Activated CD4-positive, alpha-beta memory T cell treated with anti-CD3 and anti-CD28 coated beads for 36 hours (primary cell): ENCODE results near the gene ZBTB9. TPM values are rescaled to one million over a fixed set of nuclear protein-coding genes. Genes with fewer than 3 reads are reported as not detected.

ENCODE experiments used
- CTCF ChIA-PET: fragments of 350-600 bp; sonication (Branson Sonifier 250); formaldehyde crosslinking; loops from one replicate; lab custom pipeline; 2021; ENCODE audit warnings: antibody characterized with exemption, inconsistent platforms; lab: Charles Lee
- POLR2A ChIA-PET: fragments of 350-600 bp; sonication (Branson Sonifier 250); formaldehyde crosslinking; loops from one replicate; lab custom pipeline; 2021; ENCODE audit warnings: antibody characterized with exemption; lab: Charles Lee
- DNase-seq: peaks from one replicate; pipeline ENCODE4 v3.0.0-alpha.2; 2020
- H3K27ac Mint-ChIP-seq: one replicate; pipeline ENCODE4 v1.8.0; 2021; ENCODE audit warnings: mixed read lengths
- H3K27me3 Mint-ChIP-seq: one replicate; pipeline ENCODE4 v1.8.0; 2021; ENCODE audit warnings: mixed read lengths
- H3K36me3 Mint-ChIP-seq: one replicate; pipeline ENCODE4 v1.8.0; 2021; ENCODE audit warnings: mixed read lengths
- H3K4me1 Mint-ChIP-seq: one replicate; pipeline ENCODE4 v1.8.0; 2021; ENCODE audit warnings: low read depth, mixed read lengths
- H3K4me3 Mint-ChIP-seq: one replicate; pipeline ENCODE4 v1.8.0; 2021; ENCODE audit warnings: mild to moderate bottlenecking, mixed read lengths
- H3K9me3 Mint-ChIP-seq: one replicate; pipeline ENCODE4 v1.8.0; 2021; ENCODE audit warnings: mixed read lengths
- intact Hi-C: fragments of 100-400 bp; cut with micrococcal nuclease; formaldehyde crosslinking; loops from one replicate; pipeline ENCODE4 v1.15.1; 2023
- total RNA-seq, 2 experiments: library from RNA; stranded (reverse); gene quantifications; one replicate each; pipeline ENCODE4 v1.2.3, GENCODE V29; 2021

The ZBTB9 gene
- total RNA-seq, 2 experiments from 2014 or later = 9.7 to 10.1 TPM

- ChIA-PET POLR2A (interaction anchor here (1.0 kb wide), 1 partner anchor 96 kb away, joined by 3 read pairs; the partner anchor contains the start of gene ZBTB22), CTCF (interaction anchor here (1.3 to 2.0 kb wide), 2 partner anchors 12 to 23 kb away, joined by 5 to 6 read pairs; no protein-coding TSS in a partner anchor)
- DNase-seq = no peak
- no peaks in the 10 kb centered on the region for H3K9me3 Mint-ChIP-seq
- H3K4me1 Mint-ChIP-seq = peaks cover 59% of the 10 kb centered on the region
- no peaks in the 10 kb centered on the region for H3K27me3 Mint-ChIP-seq
- peaks cover 37% of the 10 kb centered on the region for H3K36me3 Mint-ChIP-seq
- H3K4me3 Mint-ChIP-seq = no peak overlapping the region
- intact Hi-C loops = loop anchor here (5.0 to 10.0 kb wide), 3 partner anchors 281 to 1219 kb away; partner anchors contain the start of genes GPSM3, HMGA1 and PBX2
- H3K27ac Mint-ChIP-seq = peak overlapping the region; percentile 52
These were observed 40.9 kb upstream of the ZBTB9 start for GRCh38 chr6:33413241-33414120.

- intact Hi-C loops = loop anchor here (5.0 to 10.0 kb wide), 5 partner anchors 280 to 1220 kb away; partner anchors contain the start of genes BRD2, GPSM3, HMGA1 and PBX2
- Mint-ChIP-seq H3K27me3 (no peaks in the 10 kb centered on the region), H3K27ac (peak overlapping the region; percentile 99), H3K9me3 (no peaks in the 10 kb centered on the region), H3K36me3 (peaks cover 34% of the 10 kb centered on the region), H3K4me1 (peaks cover 67% of the 10 kb centered on the region), H3K4me3 (no peak overlapping the region)
- ChIA-PET CTCF (interaction anchor here (1.2 to 2.0 kb wide), 3 partner anchors 11 to 24 kb away, joined by 5 to 6 read pairs (median 6); no protein-coding TSS in a partner anchor), POLR2A (interaction anchor here (0.6 to 3.5 kb wide), 3 partner anchors 11 to 197 kb away, joined by 3 to 24 read pairs (median 3); partner anchors contain the start of gene ZBTB22)
- no peak for DNase-seq
These were observed 39.6 kb upstream of the ZBTB9 start for GRCh38 chr6:33414592-33415271.

GRCh38 chr6:33415831-33416230, 38.5 kb upstream of the ZBTB9 start:
- no peaks in the 10 kb centered on the region for H3K9me3 Mint-ChIP-seq
- CTCF ChIA-PET = interaction anchor here (0.7 to 1.2 kb wide), 3 partner anchors 10 to 25 kb away, joined by 3 to 6 read pairs (median 4); no protein-coding TSS in a partner anchor
- H3K36me3 Mint-ChIP-seq = peaks cover 34% of the 10 kb centered on the region
- no peak for DNase-seq
- H3K27ac Mint-ChIP-seq = peak overlapping the region; percentile 99
- POLR2A ChIA-PET = interaction anchor here (1.6 to 3.5 kb wide), 2 partner anchors 10 to 98 kb away, joined by 4 to 24 read pairs; partner anchors contain the start of gene ZBTB22
- H3K27me3 Mint-ChIP-seq = no peaks in the 10 kb centered on the region
- H3K4me1 Mint-ChIP-seq = peaks cover 65% of the 10 kb centered on the region
- peak overlapping the region; percentile 60 for H3K4me3 Mint-ChIP-seq
- intact Hi-C loops = loop anchor here (5.0 to 10.0 kb wide), 4 partner anchors 279 to 1221 kb away; partner anchors contain the start of genes BRD2, GPSM3, PBX2 and PSMB8

DNA sequence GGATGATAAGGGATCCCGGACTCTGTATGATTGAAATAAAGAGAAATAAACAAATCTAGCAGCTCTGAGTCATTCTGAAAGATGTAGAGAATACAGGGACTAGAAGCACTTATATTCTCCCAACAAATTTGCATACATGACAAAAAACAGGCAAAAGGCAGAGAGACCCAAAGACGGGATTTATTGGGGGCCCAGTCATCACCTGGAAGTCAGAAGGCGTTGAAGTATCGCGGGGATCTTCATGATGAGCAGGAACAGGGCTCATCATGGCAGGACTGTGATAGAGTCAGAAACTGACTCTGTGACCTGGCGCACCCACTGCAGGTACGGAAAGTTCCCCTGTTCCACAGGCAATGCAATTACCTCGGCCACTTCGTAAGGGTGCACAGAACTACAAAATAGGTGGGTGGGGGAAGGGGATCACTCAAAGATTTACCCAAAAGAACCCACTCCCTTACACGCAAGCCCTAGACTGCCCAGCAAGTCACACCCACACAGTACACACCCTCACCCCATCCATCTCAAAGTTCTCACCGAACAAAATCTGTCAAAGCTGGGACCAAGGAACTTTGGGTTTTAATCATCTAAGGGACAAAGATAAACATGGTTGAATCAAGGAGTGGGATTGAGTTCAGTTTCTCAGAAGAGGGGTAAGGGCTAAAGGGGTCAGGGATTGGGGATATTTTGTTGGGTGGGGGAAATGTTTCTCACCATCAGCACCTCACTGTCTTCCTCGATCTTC, 37.8 kb upstream of the ZBTB9 start:
- H3K27me3 Mint-ChIP-seq = no peaks in the 10 kb centered on the region
- ChIA-PET POLR2A (interaction anchor here (1.0 to 3.5 kb wide), 7 partner anchors 9 to 205 kb away, joined by 3 to 24 read pairs (median 4); partner anchors contain the start of genes B3GALT4, ITPR3, KIFC1 and ZBTB22), CTCF (interaction anchor here (1.0 to 1.5 kb wide), 2 partner anchors 9 to 13 kb away, joined by 4 to 8 read pairs; no protein-coding TSS in a partner anchor)
- H3K36me3 Mint-ChIP-seq = peaks cover 34% of the 10 kb centered on the region
- H3K27ac Mint-ChIP-seq = peak overlapping the region; percentile 99
- H3K9me3 Mint-ChIP-seq = no peaks in the 10 kb centered on the region
- intact Hi-C loops = loop anchor here (5.0 to 10.0 kb wide), 4 partner anchors 278 to 1222 kb away; partner anchors contain the start of genes BRD2, GPSM3, PBX2 and PSMB8
- H3K4me1 Mint-ChIP-seq = peaks cover 66% of the 10 kb centered on the region
- peak overlapping the region; percentile 94 for H3K4me3 Mint-ChIP-seq
- DNase-seq = peak; percentile 77

DNA sequence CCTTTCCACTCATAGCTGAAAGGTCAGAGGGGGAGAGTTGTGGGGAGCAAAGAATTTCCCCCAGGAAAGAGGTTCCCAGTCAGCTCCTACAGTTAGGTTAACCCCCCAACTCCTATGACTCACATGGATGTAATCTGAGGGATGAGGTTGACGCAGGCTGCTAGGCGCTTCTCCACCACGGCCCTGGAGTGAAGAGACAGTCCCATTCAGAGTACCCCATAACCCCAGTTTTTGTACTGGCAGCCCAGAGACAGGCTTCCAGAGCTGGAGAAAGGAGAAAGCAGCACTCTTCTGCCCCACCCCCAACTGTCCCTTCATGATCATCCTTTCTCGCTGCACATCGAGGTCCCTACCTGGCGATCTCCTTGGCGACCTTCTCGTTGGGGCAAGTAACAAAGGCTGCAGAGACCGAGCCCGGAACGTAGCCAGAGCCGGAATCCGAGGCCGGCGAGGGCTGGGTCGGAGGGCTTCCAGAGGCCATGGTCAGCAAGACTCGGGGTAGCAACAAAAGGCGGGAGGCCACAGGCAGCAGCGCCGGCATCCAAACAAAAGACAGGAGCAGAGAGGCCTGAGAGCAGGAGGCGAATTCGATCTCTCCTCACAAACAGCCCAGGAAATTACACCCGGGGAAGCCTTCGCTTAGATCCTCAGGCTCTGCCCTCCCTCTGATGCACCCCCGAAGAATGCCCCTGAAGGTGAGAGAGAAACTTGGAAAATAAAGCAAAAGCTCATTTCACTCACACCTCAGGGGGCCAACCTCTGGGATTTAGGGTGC, 37.1 kb upstream of the ZBTB9 start:
- peaks cover 63% of the 10 kb centered on the region for H3K4me1 Mint-ChIP-seq
- DNase-seq = peak; percentile 57

DNA sequence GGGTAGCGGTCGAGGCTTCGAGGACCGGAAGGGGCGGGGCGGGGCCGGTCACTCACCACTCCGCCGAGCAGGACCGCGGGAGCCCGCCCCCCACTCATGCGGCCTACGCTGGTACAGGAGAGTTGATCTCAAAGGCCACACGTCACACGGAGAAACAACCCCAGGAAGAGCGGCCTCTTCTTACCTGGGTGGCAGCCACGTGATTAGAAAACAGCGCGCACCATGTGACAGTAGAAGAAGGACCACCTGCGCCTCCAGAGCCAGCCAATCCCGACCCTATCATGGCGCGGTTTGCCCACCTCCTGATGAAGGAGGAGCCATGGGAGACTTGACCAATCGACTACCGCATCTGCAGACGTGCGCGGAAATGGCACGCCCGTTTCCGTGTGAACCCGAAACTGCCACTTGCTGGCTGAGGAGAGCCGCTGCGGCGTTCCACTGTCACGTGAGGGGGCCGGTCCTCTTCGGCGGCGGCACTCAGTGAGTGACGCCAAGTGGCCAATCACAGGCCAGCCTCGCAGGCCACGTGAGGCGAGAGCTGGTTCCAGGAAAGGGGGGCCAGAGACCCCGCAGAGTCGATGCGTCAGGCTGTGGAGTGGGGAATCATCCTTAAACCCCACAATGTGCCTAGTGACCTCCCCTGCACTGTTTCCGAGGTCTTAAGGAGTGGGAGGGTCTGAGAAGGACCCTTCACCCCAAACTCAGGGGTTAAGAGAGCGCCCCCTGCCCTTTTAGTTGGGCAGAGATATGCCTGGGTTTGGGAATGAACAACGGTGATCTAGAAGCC, 36.3 kb upstream of the ZBTB9 start, which contains the start of gene CUTA:
TSS of gene CUTA (minus strand) at position 205 of the 787 bp plus-strand sequence. CDS start at position 98, 107 bp downstream.
- peaks cover 56% of the 10 kb centered on the region for H3K4me1 Mint-ChIP-seq
- CTCF ChIA-PET = interaction anchor here (0.9 to 1.7 kb wide), 7 partner anchors 11 to 168 kb away, joined by 3 to 9 read pairs (median 4); no protein-coding TSS in a partner anchor
- H3K4me3 Mint-ChIP-seq = peak within 1 kb of the TSS; percentile 94
- intact Hi-C loops = loop anchor here (1.0 to 10.0 kb wide), 12 partner anchors 8 to 1223 kb away; partner anchors contain the start of genes BRD2, GPSM3, KIFC1 and PBX2
- POLR2A ChIA-PET = interaction anchor here (0.8 to 3.5 kb wide), 6 partner anchors 8 to 446 kb away, joined by 3 to 24 read pairs (median 3); partner anchors contain the start of genes KIFC1, ZBTB22 and ZBTB9
- no peaks in the 10 kb centered on the region for H3K9me3 Mint-ChIP-seq
- H3K36me3 Mint-ChIP-seq = peaks cover 28% of the 10 kb centered on the region
- DNase-seq = peak; percentile 100
- H3K27me3 Mint-ChIP-seq = no peaks in the 10 kb centered on the region
- H3K27ac Mint-ChIP-seq = peak within 1 kb of the TSS; percentile 99

More for the DNA sequence above, 37.1 kb upstream of the ZBTB9 start:
- peak overlapping the region; percentile 99 for H3K27ac Mint-ChIP-seq
- no peaks in the 10 kb centered on the region for H3K27me3 Mint-ChIP-seq
- peaks cover 33% of the 10 kb centered on the region for H3K36me3 Mint-ChIP-seq
- ChIA-PET CTCF (interaction anchor here (1.5 kb wide), 1 partner anchor 8 kb away, joined by 8 read pairs; no protein-coding TSS in a partner anchor), POLR2A (interaction anchor here (1.0 to 3.5 kb wide), 8 partner anchors 9 to 204 kb away, joined by 3 to 24 read pairs (median 4); partner anchors contain the start of genes B3GALT4, ITPR3, KIFC1 and ZBTB22)
- H3K9me3 Mint-ChIP-seq = no peaks in the 10 kb centered on the region
- peak overlapping the region; percentile 94 for H3K4me3 Mint-ChIP-seq
- intact Hi-C loops = loop anchor here (5.0 to 10.0 kb wide), 4 partner anchors 277 to 1223 kb away; partner anchors contain the start of genes BRD2, GPSM3, PBX2 and PSMB8

DNA sequence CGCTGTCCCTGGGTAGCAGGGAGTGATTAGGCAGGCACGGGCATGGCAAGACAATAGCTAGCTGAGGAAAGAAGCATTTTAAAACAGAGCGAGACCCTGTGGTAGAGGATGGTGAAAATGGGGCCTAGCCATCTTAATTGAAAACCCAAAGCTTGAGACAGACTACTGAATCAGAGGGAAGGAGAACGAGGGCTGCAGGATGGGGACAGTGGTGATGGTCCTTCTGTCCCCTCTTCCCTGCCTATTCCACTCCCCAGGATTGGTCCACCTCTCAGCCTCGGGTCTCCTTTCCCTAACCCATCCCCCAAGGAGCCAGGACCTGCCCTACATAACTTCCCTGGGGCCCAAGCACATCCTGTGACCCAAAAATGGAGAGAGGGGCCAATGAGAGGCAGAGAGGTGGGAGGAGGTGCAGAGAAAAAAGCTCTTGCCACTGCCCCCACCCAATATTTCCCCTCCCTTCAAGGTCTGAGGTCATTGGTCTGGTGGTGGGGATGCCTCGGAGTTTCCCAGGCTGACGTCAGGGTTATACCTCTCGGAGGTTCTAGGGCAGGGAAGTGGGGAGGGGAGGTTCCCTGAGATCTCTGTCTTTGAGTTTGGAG, 35.6 kb upstream of the ZBTB9 start:
- ChIA-PET POLR2A (interaction anchor here (0.6 to 1.8 kb wide), 5 partner anchors 10 to 447 kb away, joined by 3 to 6 read pairs (median 3); partner anchors contain the start of genes KIFC1, ZBTB22 and ZBTB9), CTCF (interaction anchor here (0.9 to 1.7 kb wide), 8 partner anchors 10 to 169 kb away, joined by 3 to 9 read pairs (median 4); no protein-coding TSS in a partner anchor)
- intact Hi-C loops = loop anchor here (1.0 to 10.0 kb wide), 12 partner anchors 8 to 1224 kb away; partner anchors contain the start of genes BRD2, GPSM3, KIFC1 and PBX2
- Mint-ChIP-seq H3K4me3 (peak overlapping the region; percentile 94), H3K36me3 (peaks cover 28% of the 10 kb centered on the region), H3K4me1 (peaks cover 53% of the 10 kb centered on the region), H3K9me3 (no peaks in the 10 kb centered on the region), H3K27me3 (no peaks in the 10 kb centered on the region), H3K27ac (peak overlapping the region; percentile 99)
- peak; percentile 86 for DNase-seq

- intact Hi-C loops = loop anchor here (2.0 to 10.0 kb wide), 9 partner anchors 121 to 1225 kb away; partner anchors contain the start of genes BRD2, GPSM3, PBX2 and PSMB8
- Mint-ChIP-seq H3K27me3 (no peaks in the 10 kb centered on the region), H3K4me3 (peak within 1 kb of the TSS; percentile 94), H3K36me3 (peaks cover 27% of the 10 kb centered on the region), H3K4me1 (peaks cover 53% of the 10 kb centered on the region), H3K9me3 (no peaks in the 10 kb centered on the region), H3K27ac (peak within 1 kb of the TSS; percentile 99)
- CTCF ChIA-PET = interaction anchor here (0.7 to 1.7 kb wide), 5 partner anchors 9 to 170 kb away, joined by 3 to 9 read pairs (median 4); no protein-coding TSS in a partner anchor
- POLR2A ChIA-PET = interaction anchor here (0.6 to 1.8 kb wide), 4 partner anchors 9 to 102 kb away, joined by 3 to 6 read pairs (median 4); partner anchors contain the start of genes KIFC1, ZBTB22 and ZBTB9
- peak; percentile 66 for DNase-seq
These were observed 34.5 kb upstream of the ZBTB9 start, which contains the start of gene SYNGAP1 for GRCh38 chr6:33419580-33420490. Gene SYNGAP1 (plus strand): TSS chr6:33420065. CDS start chr6:33420265, 200 bp downstream.
